Ascending aorta (tissue), 2 donors: ENCODE results near the gene PTPRG. TPM values are rescaled to one million over a fixed set of nuclear protein-coding genes. Genes with fewer than 3 reads are reported as not detected.

Experiments used
- DNase-seq, 2 donors: peaks; one replicate each; pipeline ENCODE4 v3.0.0-alpha.2; 2019; ENCODE audit warnings: low spot score in 2 of 2
- H3K27ac ChIP-seq, 2 donors: fragments of 200-600 bp; sonication (generic); one replicate each; pipeline ENCODE4 v1.5.1; 2016 to 2017; ENCODE audit warnings: mild to moderate bottlenecking in 1 of 2
- H3K27me3 ChIP-seq: fragments of 200-600 bp; sonication (generic); one replicate; pipeline ENCODE4 v1.5.1; 2017
- H3K36me3 ChIP-seq, 2 donors: fragments of 200-600 bp; sonication (generic); one replicate each; pipeline ENCODE4 v1.5.1; 2016
- H3K4me1 ChIP-seq, 2 donors: fragments of 200-600 bp; sonication (generic); one replicate each; pipeline ENCODE4 v1.5.1; 2016 to 2017; ENCODE audit warnings: mild to moderate bottlenecking in 1 of 2
- H3K4me3 ChIP-seq, 2 donors: fragments of 200-600 bp; sonication (generic); one replicate each; pipeline ENCODE4 v1.5.1; 2016 to 2017; ENCODE audit warnings: mild to moderate bottlenecking in 1 of 2
- H3K9me3 ChIP-seq, 2 donors: fragments of 200-600 bp; sonication (generic); one replicate each; pipeline ENCODE4 v1.5.1; 2016
- intact Hi-C: fragments of 100-400 bp; cut with DNase I; formaldehyde crosslinking; loops from one replicate; pipeline ENCODE4 v1.15.1; 2023
- total RNA-seq: library from RNA; depleted of rRNA; stranded (reverse); fragments of >200 nt; gene quantifications from one replicate; pipeline ENCODE4 v1.1.0, GENCODE V29; 2016
- TF ChIP-seq, protein P1 (sequence below), 3 experiments: fragments of 200-600 bp in 2 of 3; fragments of 450-650 bp in 1 of 3; sonication (generic) in 2 of 3; IDR thresholded peaks; one replicate each; pipeline ENCODE4 v1.5.1; 2016 to 2019; ENCODE audit warnings: antibody characterized with exemption in 3 of 3, mild to moderate bottlenecking in 1 of 3, moderate library complexity in 1 of 3

PTPRG gene
- total RNA-seq, 1 donor from 2014 or later = 129 TPM

DNA sequence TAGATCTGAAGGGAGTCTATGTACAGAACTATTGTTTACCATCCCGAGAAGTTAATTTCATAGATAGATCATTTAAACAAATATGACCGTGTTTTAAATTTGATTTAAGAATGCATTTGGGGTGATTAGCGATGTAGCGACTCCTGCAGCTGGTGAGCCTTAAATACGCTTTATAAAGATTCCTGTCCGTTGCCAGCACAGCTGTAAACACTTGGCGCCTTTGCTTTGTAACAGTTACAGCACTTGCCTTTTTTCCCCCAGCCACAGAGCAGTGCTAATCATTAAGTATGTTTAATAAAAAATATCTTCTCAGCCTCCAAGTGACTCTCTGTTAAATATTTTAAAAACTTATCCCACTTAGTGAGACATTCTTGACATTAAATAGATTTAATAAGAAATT lies 478.2 kb downstream of the PTPRG start:
- Histone ChIP-seq H3K27ac (peak overlapping the region in 1 of 2 donors; percentile 59), H3K4me3 (no peak overlapping the region), H3K36me3 (no peaks in the 10 kb centered on the region), H3K27me3 (no peaks in the 10 kb centered on the region), H3K4me1 (peaks cover 0 to 12% of the 10 kb centered on the region in 2 donors), H3K9me3 (no peaks in the 10 kb centered on the region)
- no peak for DNase-seq
- TF ChIP-seq, protein P1, sequence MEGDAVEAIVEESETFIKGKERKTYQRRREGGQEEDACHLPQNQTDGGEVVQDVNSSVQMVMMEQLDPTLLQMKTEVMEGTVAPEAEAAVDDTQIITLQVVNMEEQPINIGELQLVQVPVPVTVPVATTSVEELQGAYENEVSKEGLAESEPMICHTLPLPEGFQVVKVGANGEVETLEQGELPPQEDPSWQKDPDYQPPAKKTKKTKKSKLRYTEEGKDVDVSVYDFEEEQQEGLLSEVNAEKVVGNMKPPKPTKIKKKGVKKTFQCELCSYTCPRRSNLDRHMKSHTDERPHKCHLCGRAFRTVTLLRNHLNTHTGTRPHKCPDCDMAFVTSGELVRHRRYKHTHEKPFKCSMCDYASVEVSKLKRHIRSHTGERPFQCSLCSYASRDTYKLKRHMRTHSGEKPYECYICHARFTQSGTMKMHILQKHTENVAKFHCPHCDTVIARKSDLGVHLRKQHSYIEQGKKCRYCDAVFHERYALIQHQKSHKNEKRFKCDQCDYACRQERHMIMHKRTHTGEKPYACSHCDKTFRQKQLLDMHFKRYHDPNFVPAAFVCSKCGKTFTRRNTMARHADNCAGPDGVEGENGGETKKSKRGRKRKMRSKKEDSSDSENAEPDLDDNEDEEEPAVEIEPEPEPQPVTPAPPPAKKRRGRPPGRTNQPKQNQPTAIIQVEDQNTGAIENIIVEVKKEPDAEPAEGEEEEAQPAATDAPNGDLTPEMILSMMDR (IDR thresholded peaks at IDR 0.05) = no peak
- intact Hi-C loops = loop anchor here (5.0 to 10.0 kb wide), 2 partner anchors 145 to 477 kb away; partner anchors contain the start of gene PTPRG

GRCh38 chr3:62041681-62042080 lies 480.3 kb downstream of the PTPRG start:
- Histone ChIP-seq H3K27ac (no peak overlapping the region), H3K27me3 (no peaks in the 10 kb centered on the region), H3K9me3 (no peaks in the 10 kb centered on the region), H3K4me3 (no peak overlapping the region), H3K36me3 (no peaks in the 10 kb centered on the region), H3K4me1 (peaks cover 0 to 12% of the 10 kb centered on the region in 2 donors)
- no peak for DNase-seq
- TF ChIP-seq, protein P1 (IDR thresholded peaks at IDR 0.05) = no peak
- intact Hi-C loops = no loop called here

GRCh38 chr3:62044874-62045411 lies 483.6 kb downstream of the PTPRG start:
- no peak overlapping the region for H3K27ac ChIP-seq
- no peaks in the 10 kb centered on the region for H3K9me3 ChIP-seq
- DNase-seq = no peak
- H3K36me3 ChIP-seq = no peaks in the 10 kb centered on the region
- TF ChIP-seq, protein P1 (IDR thresholded peaks at IDR 0.05) = no peak
- H3K4me3 ChIP-seq = no peak overlapping the region
- H3K4me1 ChIP-seq = no peaks in the 10 kb centered on the region
- H3K27me3 ChIP-seq = no peaks in the 10 kb centered on the region
- intact Hi-C loops = no loop called here

DNA sequence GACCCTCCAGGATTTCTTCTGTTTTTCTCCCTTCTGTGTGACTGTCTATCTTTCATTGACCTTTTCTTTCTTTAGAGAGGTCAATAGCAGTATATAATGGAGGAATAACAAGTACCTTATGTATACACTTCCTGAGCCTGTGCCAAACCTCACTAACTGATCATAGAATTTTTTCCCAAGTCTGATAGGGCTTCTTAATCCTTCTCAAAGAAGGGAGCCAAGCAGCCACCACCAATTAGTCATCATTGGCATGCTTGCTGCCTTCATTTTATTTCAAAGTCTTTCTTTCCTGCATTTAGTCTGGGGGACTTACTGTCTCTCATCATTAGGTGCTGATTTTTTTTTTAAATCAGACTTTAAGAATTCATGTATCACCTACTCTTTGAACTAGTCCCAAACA lies 485.0 kb downstream of the PTPRG start:
- DNase-seq = no peak
- Histone ChIP-seq H3K27ac (no peak overlapping the region), H3K36me3 (no peaks in the 10 kb centered on the region), H3K9me3 (no peaks in the 10 kb centered on the region), H3K4me3 (no peak overlapping the region), H3K27me3 (no peaks in the 10 kb centered on the region), H3K4me1 (no peaks in the 10 kb centered on the region)
- intact Hi-C loops = no loop called here
- TF ChIP-seq, protein P1 (IDR thresholded peaks at IDR 0.05) = no peak

GRCh38 chr3:62048577-62048976 lies 487.2 kb downstream of the PTPRG start:
- no peak for DNase-seq
- Histone ChIP-seq H3K27ac (no peak overlapping the region), H3K4me3 (no peak overlapping the region), H3K27me3 (no peaks in the 10 kb centered on the region), H3K4me1 (no peaks in the 10 kb centered on the region), H3K36me3 (no peaks in the 10 kb centered on the region), H3K9me3 (no peaks in the 10 kb centered on the region)
- TF ChIP-seq, protein P1 (IDR thresholded peaks at IDR 0.05) = no peak
- intact Hi-C loops = no loop called here

DNA sequence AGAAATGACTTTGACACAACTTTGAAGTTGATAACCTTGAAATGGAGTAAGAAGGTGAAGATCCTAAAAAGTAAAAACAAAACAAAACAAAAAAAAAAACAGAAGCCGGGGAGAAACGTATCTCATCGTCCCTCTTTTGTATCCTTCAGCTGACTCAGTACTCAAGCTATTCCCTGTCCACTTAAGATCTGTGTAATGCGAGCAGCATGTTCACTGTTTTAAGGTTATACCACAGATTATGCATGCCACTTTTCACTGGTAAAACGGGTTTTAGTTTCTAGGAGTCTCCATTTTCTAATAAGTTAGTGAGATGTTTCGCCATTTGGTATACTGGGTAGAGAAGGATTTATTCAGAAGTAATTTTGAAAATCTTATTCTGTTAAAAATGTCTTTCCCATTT lies 487.7 kb downstream of the PTPRG start:
- TF ChIP-seq, protein P1 (IDR thresholded peaks at IDR 0.05) = no peak
- intact Hi-C loops = no loop called here

More for the DNA sequence above, 487.7 kb downstream of the PTPRG start:
- H3K27ac ChIP-seq = no peak overlapping the region
- no peaks in the 10 kb centered on the region for H3K4me1 ChIP-seq
- H3K36me3 ChIP-seq = no peaks in the 10 kb centered on the region
- no peaks in the 10 kb centered on the region for H3K9me3 ChIP-seq
- H3K4me3 ChIP-seq = no peak overlapping the region
- H3K27me3 ChIP-seq = no peaks in the 10 kb centered on the region
- no peak for DNase-seq
